ENCODE measurements around the gene TADA2A. TPM values are rescaled to one million over a fixed set of nuclear protein-coding genes. Genes with fewer than 3 reads are reported as not detected.

Gene TADA2A
- total RNA-seq, 1 experiment from 2014 or later, result 29.4 TPM

GRCh38 chr17:37521821-37522220, 115.1 kb downstream of the TADA2A start:
- Histone ChIP-seq H3K9me3 (no peaks in the 10 kb centered on the region), H3K36me3 (ENCODE audit: control insufficient read depth, insufficient read depth, low read length) (peaks cover 3% of the 10 kb centered on the region; the same call in 1 of the 2 replicates), H3K4me1 (0 out of 2 replicates have a peak, but pooled peaks cover under 1% of the 10 kb centered on the region), H3K4me3 (ENCODE audit: low read depth, low read length) (no peak overlapping the region), H3K27me3 (replicated peaks; ENCODE audit: control insufficient read depth, insufficient read depth, low read length) (no peaks in the 10 kb centered on the region)
- ChIA-PET POLR2A (no interaction called here), CTCF (interaction anchor here (0.6 kb wide), 1 partner anchor 153 kb away, joined by 3 read pairs; no protein-coding TSS in a partner anchor)
- H3K4me3 Mint-ChIP-seq (ENCODE audit: unreplicated experiment), result no peak overlapping the region
- H3K4me1 Mint-ChIP-seq (ENCODE audit: low read depth, unreplicated experiment), result no peaks in the 10 kb centered on the region
- no peak for DNase-seq
- no peak for TF ChIP-seq CTCF (IDR thresholded peaks at IDR 0.05; ENCODE audit: insufficient read depth in 1 of 2, low read depth in 1 of 2, low read length in 1 of 2, severe bottlenecking in 1 of 2, unreplicated experiment in 1 of 2)
- intact Hi-C loops (cut with micrococcal nuclease; ENCODE audit: unreplicated experiment), result no loop called here
- no peaks in the 10 kb centered on the region for H3K27me3 Mint-ChIP-seq (ENCODE audit: insufficient read depth, unreplicated experiment)
- peaks cover 48% of the 10 kb centered on the region for H3K36me3 Mint-ChIP-seq (ENCODE audit: insufficient read depth, unreplicated experiment)
- BruUV-seq (replicated peaks), result no TSS peak
- H3K27ac Mint-ChIP-seq (ENCODE audit: unreplicated experiment), result peak overlapping the region; percentile 15
- H3K9me3 Mint-ChIP-seq (ENCODE audit: unreplicated experiment), result no peaks in the 10 kb centered on the region

GRCh38 chr17:37523715-37524219, 117.1 kb downstream of the TADA2A start:
- TF ChIP-seq CTCF (IDR thresholded peaks at IDR 0.05; ENCODE audit: insufficient read depth in 1 of 2, low read depth in 1 of 2, low read length in 1 of 2, severe bottlenecking in 1 of 2, unreplicated experiment in 1 of 2), result no peak
- Mint-ChIP-seq H3K27me3 (ENCODE audit: insufficient read depth, unreplicated experiment) (no peaks in the 10 kb centered on the region), H3K4me3 (ENCODE audit: unreplicated experiment) (no peak overlapping the region), H3K27ac (ENCODE audit: unreplicated experiment) (no peak overlapping the region), H3K36me3 (ENCODE audit: insufficient read depth, unreplicated experiment) (peaks cover 37% of the 10 kb centered on the region), H3K4me1 (ENCODE audit: low read depth, unreplicated experiment) (no peaks in the 10 kb centered on the region), H3K9me3 (ENCODE audit: unreplicated experiment) (no peaks in the 10 kb centered on the region)
- no TSS peak for BruUV-seq (replicated peaks)
- 0 out of 2 replicates have a peak, but pooled peaks cover 1% of the 10 kb centered on the region for H3K36me3 ChIP-seq (ENCODE audit: control insufficient read depth, insufficient read depth, low read length)
- H3K4me3 ChIP-seq (ENCODE audit: low read depth, low read length), result no peak overlapping the region
- H3K9me3 ChIP-seq, result no peaks in the 10 kb centered on the region
- intact Hi-C loops (cut with micrococcal nuclease; ENCODE audit: unreplicated experiment), result no loop called here
- ChIA-PET POLR2A (no interaction called here), CTCF (interaction anchor here (0.5 kb wide), 1 partner anchor 475 kb away, joined by 5 read pairs; no protein-coding TSS in a partner anchor)
- H3K4me1 ChIP-seq, result no peaks in the 10 kb centered on the region
- no peaks in the 10 kb centered on the region for H3K27me3 ChIP-seq (replicated peaks; ENCODE audit: control insufficient read depth, insufficient read depth, low read length)
- no peak for DNase-seq

GRCh38 chr17:37527249-37527851, 120.7 kb downstream of the TADA2A start:
- Mint-ChIP-seq H3K36me3 (ENCODE audit: insufficient read depth, unreplicated experiment) (peaks cover 52% of the 10 kb centered on the region), H3K27ac (ENCODE audit: unreplicated experiment) (no peak overlapping the region), H3K9me3 (ENCODE audit: unreplicated experiment) (no peaks in the 10 kb centered on the region), H3K4me3 (ENCODE audit: unreplicated experiment) (no peak overlapping the region), H3K4me1 (ENCODE audit: low read depth, unreplicated experiment) (no peaks in the 10 kb centered on the region), H3K27me3 (ENCODE audit: insufficient read depth, unreplicated experiment) (no peaks in the 10 kb centered on the region)
- no peak overlapping the region for H3K4me3 ChIP-seq (ENCODE audit: low read depth, low read length)
- 0 out of 2 replicates have a peak, but pooled peaks cover 1% of the 10 kb centered on the region for H3K36me3 ChIP-seq (ENCODE audit: control insufficient read depth, insufficient read depth, low read length)
- no TSS peak for BruUV-seq (replicated peaks)
- ChIA-PET POLR2A (no interaction called here), CTCF (interaction anchor here (0.6 to 2.2 kb wide), 9 partner anchors 16 to 289 kb away, joined by 3 to 25 read pairs (median 4); partner anchors contain the start of gene SYNRG)
- H3K9me3 ChIP-seq, result no peaks in the 10 kb centered on the region
- no peaks in the 10 kb centered on the region for H3K4me1 ChIP-seq
- H3K27me3 ChIP-seq (replicated peaks; ENCODE audit: control insufficient read depth, insufficient read depth, low read length), result no peaks in the 10 kb centered on the region
- peak; percentile 81 to 87 for TF ChIP-seq CTCF (IDR thresholded peaks at IDR 0.05; ENCODE audit: insufficient read depth in 1 of 2, low read depth in 1 of 2, low read length in 1 of 2, severe bottlenecking in 1 of 2, unreplicated experiment in 1 of 2)
- intact Hi-C loops (cut with micrococcal nuclease; ENCODE audit: unreplicated experiment), result loop anchor here (1.0 to 2.0 kb wide), 3 partner anchors 43 to 289 kb away; no protein-coding TSS in a partner anchor
- DNase-seq, result peak; percentile 52 to 70

Other genes starting within 250 kb of the TADA2A start
- gene C17orf78, start 30.9 kb upstream of the TADA2A start, total RNA-seq (2022), result not detected in 2 replicates
- gene ACACA, start 50 bp upstream of the TADA2A start, total RNA-seq (2022), result 108 and 113 TPM in 2 replicates
- 30.4 and 32.5 TPM in 2 replicates for gene DUSP14, start 83.0 kb downstream of the TADA2A start, total RNA-seq (2022)
- 36.6 and 40.5 TPM in 2 replicates for gene SYNRG, start 202.5 kb downstream of the TADA2A start, total RNA-seq (2022)
- gene DDX52, start 236.6 kb downstream of the TADA2A start, total RNA-seq (2022), result 78.7 and 85.1 TPM in 2 replicates